Muscle layer of colon (tissue), 2 donors: ENCODE data around the gene MARK4.
"Not testable (repeated sequence)": the region's sequence is repeated elsewhere in the genome, so short reads cannot be mapped to it uniquely, and the experiment has no call there.

ENCODE experiments used
- H3K27ac ChIP-seq: one replicate; pipeline ENCODE4 v1.7.0; 2013; ENCODE audit warnings: low read depth, mild to moderate bottlenecking, low read length, moderate library complexity
- H3K27me3 ChIP-seq, 2 donors: one replicate each; pipeline ENCODE4 v1.7.0; 2013; ENCODE audit warnings: low read length in 2 of 2, mild to moderate bottlenecking in 2 of 2; ENCODE audit not compliant: insufficient read depth in 2 of 2, control insufficient read depth in 1 of 2
- H3K36me3 ChIP-seq: one replicate; pipeline ENCODE4 v1.7.0; 2013; ENCODE audit warnings: mild to moderate bottlenecking, low read length; ENCODE audit not compliant: insufficient read depth
- H3K4me1 ChIP-seq: one replicate; pipeline ENCODE4 v1.7.0; 2013; ENCODE audit warnings: mild to moderate bottlenecking, low read length; ENCODE audit not compliant: insufficient read depth
- H3K4me3 ChIP-seq, 2 donors: one replicate each; pipeline ENCODE4 v1.7.0; 2013; ENCODE audit warnings: low read length in 2 of 2, low read depth in 1 of 2, mild to moderate bottlenecking in 1 of 2, moderate library complexity in 1 of 2
- H3K9ac ChIP-seq: one replicate; pipeline ENCODE4 v1.7.0; 2013; ENCODE audit warnings: low read length
- H3K9me3 ChIP-seq: one replicate; pipeline ENCODE4 v1.7.0; 2013; ENCODE audit warnings: mild to moderate bottlenecking, low read length
- donor health status: abdominal sarcoma.
- donor health status: Adenocarcinoma of cecum.

Gene MARK4

GRCh38 chr19:45258862-45259261 lies 7.8 kb downstream of the MARK4 start:
- Histone ChIP-seq H3K27me3 (no peaks in the 10 kb centered on the region), H3K9ac (no peak overlapping the region), H3K36me3 (peaks cover 6% of the 10 kb centered on the region), H3K4me3 (no peak overlapping the region), H3K9me3 (no peaks in the 10 kb centered on the region), H3K4me1 (peaks cover 2% of the 10 kb centered on the region), H3K27ac (no peak overlapping the region)

DNA sequence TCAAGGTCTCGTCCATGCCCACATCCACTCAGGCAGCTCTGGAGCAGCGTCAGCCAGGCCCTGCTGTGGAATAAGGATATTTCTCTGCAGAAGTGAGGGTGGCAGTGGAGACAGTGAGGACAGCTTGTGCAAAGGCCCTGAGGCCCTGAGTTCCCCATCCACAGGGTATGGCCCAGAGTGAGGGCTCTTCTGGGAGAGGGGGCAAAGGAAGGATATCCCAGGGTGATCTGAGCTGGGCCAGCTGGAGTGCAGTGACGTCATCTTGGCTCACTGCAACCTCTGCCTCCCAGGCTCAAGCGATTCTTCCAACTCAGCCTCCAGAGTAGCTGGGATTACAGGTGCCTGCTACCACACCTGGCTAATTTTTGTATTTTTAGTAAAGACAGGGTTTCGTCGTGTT lies 11.5 kb downstream of the MARK4 start:
- no peak overlapping the region for H3K27ac ChIP-seq
- no peaks in the 10 kb centered on the region for H3K4me1 ChIP-seq
- no peak overlapping the region for H3K9ac ChIP-seq
- H3K9me3 ChIP-seq, result no peaks in the 10 kb centered on the region
- no peak overlapping the region for H3K4me3 ChIP-seq
- peaks cover 17% of the 10 kb centered on the region for H3K36me3 ChIP-seq
- no peaks in the 10 kb centered on the region for H3K27me3 ChIP-seq

GRCh38 chr19:45263013-45263412 lies 11.9 kb downstream of the MARK4 start:
- Histone ChIP-seq H3K4me3 (no peak overlapping the region), H3K9me3 (no peaks in the 10 kb centered on the region), H3K36me3 (peaks cover 20% of the 10 kb centered on the region), H3K9ac (no peak overlapping the region), H3K27me3 (no peaks in the 10 kb centered on the region), H3K27ac (no peak overlapping the region), H3K4me1 (no peaks in the 10 kb centered on the region)

DNA sequence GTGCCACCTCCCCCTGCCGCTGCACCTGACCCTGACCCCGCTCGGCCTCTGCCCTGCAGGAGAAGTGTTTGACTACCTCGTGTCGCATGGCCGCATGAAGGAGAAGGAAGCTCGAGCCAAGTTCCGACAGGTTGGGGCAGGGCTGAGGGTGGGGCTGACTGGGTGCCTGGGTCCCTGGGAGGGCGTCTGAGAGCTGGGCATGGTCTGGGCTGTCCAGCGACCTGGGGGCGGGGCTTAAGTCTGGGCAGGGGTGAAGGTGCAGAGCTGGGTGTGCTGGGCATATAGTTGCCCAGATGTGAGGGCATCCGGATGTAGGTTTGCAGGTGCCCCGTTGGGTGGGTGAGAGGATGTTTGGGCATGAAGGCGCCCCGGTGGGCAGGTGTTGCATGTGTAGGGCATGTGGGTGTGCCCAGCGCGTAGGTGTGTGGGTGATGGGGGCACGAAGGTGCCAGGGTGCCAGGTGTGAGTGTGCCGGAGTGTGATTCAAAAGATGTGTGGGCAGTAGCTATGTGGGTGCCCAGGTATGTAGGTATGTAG lies 13.8 kb downstream of the MARK4 start:
- no peak overlapping the region for H3K9ac ChIP-seq
- peaks cover 26% of the 10 kb centered on the region for H3K36me3 ChIP-seq

GRCh38 chr19:45265375-45265774 lies 14.3 kb downstream of the MARK4 start:
- Histone ChIP-seq H3K27ac (no peak overlapping the region), H3K9me3 (no peaks in the 10 kb centered on the region), H3K36me3 (peaks cover 31% of the 10 kb centered on the region), H3K4me1 (no peaks in the 10 kb centered on the region), H3K9ac (no peak overlapping the region), H3K27me3 (no peaks in the 10 kb centered on the region), H3K4me3 (no peak overlapping the region)

More for the DNA sequence above, 13.8 kb downstream of the MARK4 start:
- Histone ChIP-seq H3K4me1 (no peaks in the 10 kb centered on the region), H3K27ac (no peak overlapping the region), H3K9me3 (no peaks in the 10 kb centered on the region), H3K4me3 (no peak overlapping the region), H3K27me3 (no peaks in the 10 kb centered on the region)

DNA sequence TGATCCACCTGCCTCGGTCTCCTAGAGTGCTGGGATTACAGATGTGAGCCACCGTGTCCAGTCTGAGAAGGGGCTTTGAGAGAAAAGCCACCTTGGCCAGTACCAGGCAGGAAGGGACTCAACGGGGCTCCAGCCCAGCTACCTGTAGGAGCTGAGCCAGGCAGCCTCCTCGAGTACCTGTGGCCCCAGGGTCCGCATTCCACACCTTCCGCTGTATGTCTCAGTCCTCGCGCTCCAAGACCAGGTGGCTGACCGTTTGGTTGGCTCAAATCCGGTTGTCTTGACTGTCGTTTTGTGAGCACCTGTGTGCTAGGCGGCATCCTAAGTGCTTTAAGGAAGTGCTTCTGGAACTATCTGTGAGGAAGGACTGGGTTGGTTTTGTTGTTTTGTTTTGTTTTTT lies 16.2 kb downstream of the MARK4 start:
- Histone ChIP-seq H3K9ac (no peak overlapping the region), H3K4me3 (no peak overlapping the region), H3K27me3 (no peaks in the 10 kb centered on the region), H3K27ac (no peak overlapping the region), H3K36me3 (peaks cover 43% of the 10 kb centered on the region), H3K4me1 (no peaks in the 10 kb centered on the region), H3K9me3 (no peaks in the 10 kb centered on the region)

DNA sequence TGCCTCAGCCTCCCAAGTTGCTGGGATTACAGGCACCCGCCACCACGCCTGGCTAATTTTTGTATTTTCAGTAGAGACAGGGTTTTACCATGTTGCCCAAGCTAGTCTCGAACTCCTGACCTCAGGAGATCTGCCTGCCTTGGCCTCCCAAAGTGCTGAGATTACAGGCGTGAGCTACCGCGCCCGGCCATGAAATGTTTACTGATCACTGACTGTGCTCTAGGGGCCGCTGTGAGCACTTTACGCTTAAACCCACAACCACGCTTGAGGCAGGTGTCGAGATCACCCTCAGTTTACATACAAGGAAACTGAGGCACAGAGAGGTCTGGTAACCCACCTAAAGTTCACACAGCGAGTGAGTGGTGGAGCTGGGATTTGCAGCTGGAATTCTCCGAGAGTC lies 18.9 kb downstream of the MARK4 start:
- peaks cover 54% of the 10 kb centered on the region for H3K36me3 ChIP-seq
- H3K4me1 ChIP-seq, result not testable (repeated sequence)

GRCh38 chr19:45271098-45271734 lies 20.1 kb downstream of the MARK4 start:
- H3K4me1 ChIP-seq, result no peaks in the 10 kb centered on the region
- no peak overlapping the region for H3K27ac ChIP-seq
- no peak overlapping the region for H3K4me3 ChIP-seq
- no peaks in the 10 kb centered on the region for H3K9me3 ChIP-seq
- no peaks in the 10 kb centered on the region for H3K27me3 ChIP-seq
- H3K9ac ChIP-seq, result no peak overlapping the region
- peaks cover 48% of the 10 kb centered on the region for H3K36me3 ChIP-seq

More for the DNA sequence above, 18.9 kb downstream of the MARK4 start:
- H3K27ac ChIP-seq, H3K27me3 ChIP-seq, H3K4me3 ChIP-seq, H3K9ac ChIP-seq, H3K9me3 ChIP-seq: not testable (repeated sequence)

GRCh38 chr19:45271735-45272108 lies 20.7 kb downstream of the MARK4 start:
- Histone ChIP-seq H3K36me3 (peaks cover 46% of the 10 kb centered on the region), H3K27ac (no peak overlapping the region), H3K4me3 (no peak overlapping the region), H3K9me3 (no peaks in the 10 kb centered on the region), H3K4me1 (no peaks in the 10 kb centered on the region), H3K27me3 (no peaks in the 10 kb centered on the region), H3K9ac (no peak overlapping the region)

DNA sequence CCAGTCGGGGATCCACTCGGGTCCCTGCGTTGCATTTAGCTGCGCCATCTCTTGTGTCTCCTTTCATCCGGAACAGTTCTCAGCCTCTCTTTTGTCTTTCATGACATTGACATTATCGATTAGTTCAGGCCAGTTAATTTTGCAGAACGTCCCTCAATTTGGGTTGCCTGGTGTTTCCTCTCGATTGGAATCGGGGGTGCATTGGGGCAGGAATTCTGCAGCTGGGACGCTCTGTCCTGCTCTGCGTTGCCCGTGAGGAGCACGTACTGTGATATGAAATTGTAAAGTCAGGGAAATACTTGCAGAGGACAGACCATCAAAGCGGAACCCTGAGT lies 22.4 kb downstream of the MARK4 start:
- Histone ChIP-seq H3K9ac (no peak overlapping the region), H3K9me3 (no peaks in the 10 kb centered on the region), H3K27me3 (no peaks in the 10 kb centered on the region), H3K36me3 (peaks cover 49% of the 10 kb centered on the region), H3K4me1 (no peaks in the 10 kb centered on the region), H3K4me3 (no peak overlapping the region), H3K27ac (no peak overlapping the region)

DNA sequence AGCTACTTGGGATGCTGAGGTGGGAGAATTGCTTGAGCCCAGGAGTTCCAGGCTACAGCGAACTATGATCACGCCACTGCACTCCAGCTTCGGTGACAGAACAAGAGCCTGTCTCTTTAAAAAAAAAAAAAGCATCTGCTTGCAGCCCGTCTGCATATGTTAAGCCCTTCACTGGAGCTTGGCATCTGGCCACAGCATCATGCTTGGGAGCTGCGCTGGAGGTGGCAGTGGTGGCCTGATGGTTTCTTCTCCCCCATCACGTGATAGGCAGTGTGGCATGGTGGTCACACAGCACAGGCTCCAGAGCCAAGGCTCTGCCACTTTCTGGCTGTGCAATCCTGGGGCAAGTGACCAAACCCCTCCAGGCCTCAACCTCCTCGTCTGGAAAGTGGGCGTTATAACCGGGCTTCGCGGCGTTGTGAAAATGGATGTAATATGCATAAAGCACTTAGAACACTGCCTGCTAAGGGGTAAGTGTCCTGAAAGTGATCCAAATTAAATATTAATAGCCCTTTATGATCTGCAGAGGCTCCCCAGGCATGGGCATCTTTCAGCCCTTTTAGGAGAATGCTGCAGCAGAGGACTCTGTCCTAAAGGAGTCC lies 24.4 kb downstream of the MARK4 start:
- Histone ChIP-seq H3K4me1 (no peaks in the 10 kb centered on the region), H3K4me3 (no peak overlapping the region), H3K27me3 (no peaks in the 10 kb centered on the region), H3K27ac (no peak overlapping the region), H3K36me3 (peaks cover 48% of the 10 kb centered on the region), H3K9ac (no peak overlapping the region), H3K9me3 (no peaks in the 10 kb centered on the region)

- Histone ChIP-seq H3K4me3 (no peak overlapping the region), H3K9ac (no peak overlapping the region), H3K27ac (no peak overlapping the region), H3K9me3 (no peaks in the 10 kb centered on the region), H3K36me3 (peaks cover 47% of the 10 kb centered on the region), H3K4me1 (no peaks in the 10 kb centered on the region), H3K27me3 (no peaks in the 10 kb centered on the region)
Measured at GRCh38 chr19:45276284-45276687, 25.2 kb downstream of the MARK4 start.
